H1 (cell line): ENCODE results near the gene CA5A. TPM values are rescaled to one million over a fixed set of nuclear protein-coding genes. Genes with fewer than 3 reads are reported as not detected.

Experiments used
- CTCF ChIA-PET: fragments of 300-600 bp; sonication (Branson Sonifier 250); formaldehyde crosslinking; loops from one replicate; lab custom pipeline; 2021; ENCODE audit not compliant: partially characterized antibody; lab: Charles Lee
- POLR2A ChIA-PET: fragments of 300-600 bp; sonication (Branson Sonifier 250); formaldehyde crosslinking; loops from one replicate; lab custom pipeline; 2021; ENCODE audit warnings: inconsistent platforms; ENCODE audit not compliant: partially characterized antibody; lab: Charles Lee
- DNase-seq, 2 experiments: peaks; one replicate each; pipeline versions ENCODE4 v3.0.0 to v3.0.0-alpha.2; 2010 to 2022; ENCODE audit warnings: low spot score in 2 of 2, low read depth in 1 of 2, mixed read lengths in 1 of 2
- FAIRE-seq: peaks from 2 replicates; lab custom pipeline; 2011; peaks lifted over from hg19 to GRCh38; lab: Jason Lieb, UNC
- H2AFZ ChIP-seq: 2 replicates; pipeline ENCODE4 v1.8.1; 2012; ENCODE audit warnings: low read length, inconsistent platforms
- H2AK5ac ChIP-seq: 2 replicates; pipeline ENCODE4 v1.6.1; 2013; ENCODE audit warnings: low read depth, low read length
- H2BK120ac ChIP-seq: replicated peaks from 2 replicates; pipeline ENCODE3; 2013; ENCODE audit warnings: low read depth, low read length, inconsistent platforms
- H2BK12ac ChIP-seq: 2 replicates; pipeline ENCODE4 v1.6.1; 2013; ENCODE audit warnings: low read depth, low read length
- H2BK15ac ChIP-seq: 2 replicates; pipeline ENCODE4 v1.6.1; 2013; ENCODE audit warnings: low read length
- H2BK20ac ChIP-seq: 2 replicates; pipeline ENCODE4 v1.6.1; 2013; ENCODE audit warnings: low read length
- H2BK5ac ChIP-seq: 2 replicates; pipeline ENCODE4 v1.6.1; 2013; ENCODE audit warnings: low read depth, low read length
- H3K14ac ChIP-seq: 2 replicates; pipeline ENCODE4 v1.6.1; 2013; ENCODE audit warnings: inconsistent platforms; ENCODE audit not compliant: insufficient read length
- H3K18ac ChIP-seq: 2 replicates; pipeline ENCODE4 v1.6.1; 2013; ENCODE audit warnings: low read length; ENCODE audit errors: extremely low read depth
- H3K23ac ChIP-seq: 2 replicates; pipeline ENCODE4 v1.6.1; 2013; ENCODE audit warnings: inconsistent platforms; ENCODE audit not compliant: insufficient read length
- H3K23me2 ChIP-seq: 2 replicates; pipeline ENCODE4 v1.6.1; 2013; ENCODE audit warnings: low read depth, low read length
- H3K27ac ChIP-seq: 2 replicates; pipeline ENCODE4 v1.6.1; 2011; ENCODE audit warnings: low read depth, low read length, inconsistent platforms
- H3K27me3 ChIP-seq, 4 experiments: replicated peaks in 1 of 4; 1 replicate in 1 of 4; 2 replicates in 3 of 4; pipeline versions ENCODE4 v1.6.1 to v1.8.1; 2011 to 2013; ENCODE audit warnings: low read length in 3 of 4, mild to moderate bottlenecking in 3 of 4, inconsistent platforms in 2 of 4, mixed read lengths in 2 of 4, moderate library complexity in 1 of 4; ENCODE audit not compliant: control insufficient read depth in 3 of 4, insufficient read depth in 3 of 4; ENCODE audit errors: extremely low read depth in 1 of 4
- H3K36me3 ChIP-seq, 4 experiments: 2 replicates each; pipeline versions ENCODE4 v1.6.1 to v1.8.1; 2011 to 2013; ENCODE audit warnings: mild to moderate bottlenecking in 4 of 4, low read length in 3 of 4, moderate library complexity in 2 of 4, control low read depth in 1 of 4, inconsistent platforms in 1 of 4; ENCODE audit not compliant: insufficient read depth in 4 of 4, control insufficient read depth in 2 of 4
- H3K4ac ChIP-seq: replicated peaks from 2 replicates; pipeline ENCODE3; 2013; ENCODE audit warnings: low read length, low read depth, mixed read lengths, inconsistent platforms; ENCODE audit not compliant: insufficient read length
- H3K4me1 ChIP-seq, 4 experiments: replicated peaks in 1 of 4; 1 replicate in 1 of 4; 2 replicates in 3 of 4; pipeline versions ENCODE4 v1.6.1 to v1.8.1; 2011 to 2013; ENCODE audit warnings: low read length in 3 of 4, inconsistent platforms in 2 of 4, mixed read lengths in 1 of 4; ENCODE audit not compliant: insufficient read depth in 4 of 4, control insufficient read depth in 3 of 4
- H3K4me2 ChIP-seq, 2 experiments: 2 replicates each; pipeline versions ENCODE4 v1.6.1 to v1.8.1; 2011 to 2013; ENCODE audit warnings: low read depth in 2 of 2, low read length in 2 of 2, control low read depth in 1 of 2, inconsistent platforms in 1 of 2, mild to moderate bottlenecking in 1 of 2; ENCODE audit not compliant: insufficient read depth in 1 of 2
- H3K4me3 ChIP-seq, 4 experiments: fragments of 200-600, 300-600 bp in 1 of 4; sonication (generic), shearing (Covaris generic), sonication (Bioruptor Twin) in 1 of 4; 2 replicates each; pipeline versions ENCODE4 v1.5.1 to v1.8.1; 2011 to 2016; ENCODE audit warnings: low read length in 4 of 4, low read depth in 3 of 4, control low read depth in 2 of 4, inconsistent platforms in 2 of 4, mild to moderate bottlenecking in 2 of 4, mixed read lengths in 1 of 4, moderate library complexity in 1 of 4; ENCODE audit not compliant: insufficient read depth in 2 of 4; ENCODE audit errors: extremely low read depth in 1 of 4
- H3K56ac ChIP-seq: replicated peaks from 2 replicates; pipeline ENCODE3; 2013; ENCODE audit warnings: low read depth, mild to moderate bottlenecking, mixed read lengths, low read length, inconsistent platforms; ENCODE audit not compliant: insufficient read length
- H3K79me1 ChIP-seq: 2 replicates; pipeline ENCODE4 v1.6.1; 2013; ENCODE audit warnings: low read depth, low read length, control low read depth
- H3K79me2 ChIP-seq, 2 experiments: 2 replicates each; pipeline versions ENCODE4 v1.6.1 to v1.8.1; 2012 to 2013; ENCODE audit warnings: low read length in 2 of 2, mild to moderate bottlenecking in 2 of 2, inconsistent platforms in 1 of 2; ENCODE audit not compliant: insufficient read depth in 2 of 2, control insufficient read depth in 1 of 2
- H3K9ac ChIP-seq, 4 experiments: replicated peaks in 1 of 4; 1 replicate in 1 of 4; 2 replicates in 3 of 4; pipeline versions ENCODE4 v1.6.1 to v1.8.1; 2011 to 2013; ENCODE audit warnings: low read depth in 3 of 4, low read length in 3 of 4, control low read depth in 2 of 4, mild to moderate bottlenecking in 2 of 4, moderate library complexity in 2 of 4, inconsistent platforms in 1 of 4; ENCODE audit errors: extremely low read depth in 1 of 4
- H3K9me3 ChIP-seq, 2 experiments: 2 replicates each; pipeline versions ENCODE4 v1.6.1 to v1.8.1; 2012 to 2013; ENCODE audit warnings: mild to moderate bottlenecking in 2 of 2, moderate library complexity in 2 of 2, control low read depth in 1 of 2, inconsistent platforms in 1 of 2, low read depth in 1 of 2, low read length in 1 of 2, mixed read lengths in 1 of 2; ENCODE audit not compliant: insufficient read depth in 2 of 2
- H4K20me1 ChIP-seq, 2 experiments: replicated peaks in 1 of 2; 2 replicates each; pipeline versions ENCODE3 to v1.8.1; 2011 to 2013; ENCODE audit warnings: inconsistent platforms in 2 of 2, low read length in 2 of 2, mild to moderate bottlenecking in 1 of 2; ENCODE audit not compliant: insufficient read depth in 2 of 2, control insufficient read depth in 1 of 2
- H4K5ac ChIP-seq: 2 replicates; pipeline ENCODE4 v1.6.1; 2013; ENCODE audit warnings: low read length, low read depth, mixed read lengths, inconsistent platforms; ENCODE audit not compliant: insufficient read length
- H4K8ac ChIP-seq: 2 replicates; pipeline ENCODE4 v1.8.0; 2013; ENCODE audit warnings: mild to moderate bottlenecking, moderate library complexity, low read length, inconsistent platforms; ENCODE audit not compliant: insufficient read depth; ENCODE audit errors: extremely low read depth
- H4K91ac ChIP-seq: replicated peaks from 2 replicates; pipeline ENCODE3; 2013; ENCODE audit warnings: low read length, mixed read lengths, inconsistent platforms; ENCODE audit not compliant: insufficient read length
- CTCF ChIP-seq, 3 experiments: IDR thresholded peaks; 1 replicate in 2 of 3; 2 replicates in 1 of 3; pipeline versions ENCODE4 v1.5.1 to v1.6.1; 2011; ENCODE audit warnings: low read length in 3 of 3, mild to moderate bottlenecking in 3 of 3, inconsistent platforms in 2 of 3, low read depth in 1 of 3, moderate library complexity in 1 of 3; ENCODE audit not compliant: insufficient read depth in 1 of 3; ENCODE audit errors: control extremely low read depth in 1 of 3
- POLR2AphosphoS5 ChIP-seq: IDR thresholded peaks from 2 replicates; pipeline ENCODE4 v1.6.1; 2011; ENCODE audit warnings: low read depth, low read length
- RAD21 ChIP-seq, 2 experiments: IDR thresholded peaks in 1 of 2; conservative IDR thresholded peaks in 1 of 2; 2 replicates each; pipeline ENCODE4 v1.6.1; 2011; ENCODE audit warnings: low read depth in 2 of 2, low read length in 2 of 2, improper control_type of control experiment in 1 of 2, inconsistent platforms in 1 of 2, mild to moderate bottlenecking in 1 of 2, moderate library complexity in 1 of 2
- WGBS, 2 experiments: shearing (Covaris generic) in 1 of 2; methylation state at CpG; one replicate each; pipeline versions ENCODE4 v1.1.6 to v1.1.7; 2013 to 2015; ENCODE audit warnings: low lambda C conversion rate in 2 of 2, mixed read lengths in 2 of 2, inconsistent platforms in 1 of 2, low coverage in 1 of 2, missing lambda C conversion rate in 1 of 2; ENCODE audit not compliant: insufficient replicate concordance in 2 of 2, insufficient coverage in 1 of 2, insufficient read length in 1 of 2; ENCODE audit errors: extremely low coverage in 1 of 2, missing lambda C conversion rate in 1 of 2; 5-methylcytosine and 5-hydroxymethylcytosine counted together
- polyA plus RNA-seq, 7 experiments: library from polyadenylated mRNA; depleted of rRNA in 3 of 7; stranded (reverse) in 5 of 7; unstranded in 2 of 7; fragments of >200 nt in 5 of 7; fragments of 200-250 nt in 2 of 7; gene quantifications; 1 replicate in 5 of 7; 2 replicates in 1 of 7; 4 replicates in 1 of 7; pipeline versions ENCODE4 v1.2.1 to v1.2.3, GENCODE V29; 2011 to 2013; ENCODE audit warnings: missing spikeins in 2 of 7, mixed read lengths in 2 of 7
- total RNA-seq: library from RNA; stranded (reverse); fragmentation: NEBNext Ultra II Directional; extraction: Animal tissue kit (Norgen Biotek cat#: 25700); gene quantifications from 2 replicates; pipeline ENCODE4 v1.2.1, GENCODE V29; 2021

Gene CA5A
- total and polyA plus RNA-seq, 2 of the 8 experiments (the other 6 are each of a cell fraction or from before 2014, with no cell fraction given), result not detected

GRCh38 chr16:87956365-87957231 is 20.3 kb upstream of the CA5A start:
- Histone ChIP-seq H2BK12ac (0 out of 2 replicates have a peak overlapping the region, but pooled peaks have one; percentile 0), H3K4me1 (peaks cover 0 to 5% (median 2%) of the 10 kb centered on the region in 4 experiments; a peak in 3 of 7 replicates), H3K36me3 (peaks cover 0 to 11% (median 2%) of the 10 kb centered on the region in 4 experiments; a peak in 4 of 8 replicates), H3K4me2 (no peak overlapping the region), H3K23me2 (peaks cover 9% of the 10 kb centered on the region), H3K9ac (peak overlapping the region in 1 of 4 experiments; percentile 10; a peak in 2 of 7 replicates), H3K4me3 (no peak overlapping the region), H3K18ac (no peak overlapping the region), H3K56ac (no peak overlapping the region), H3K27me3 (no peaks in the 10 kb centered on the region), H3K4ac (no peak overlapping the region), H4K5ac (no peak overlapping the region), H4K91ac (no peak overlapping the region), H2BK5ac (0 out of 2 replicates have a peak overlapping the region, but pooled peaks have one; percentile 49), H2BK120ac (no peak overlapping the region), H3K79me1 (peaks cover 31% of the 10 kb centered on the region), H2AK5ac (no peak overlapping the region), H4K8ac (0 out of 2 replicates have a peak overlapping the region, but pooled peaks have one; percentile 1), H3K14ac (no peak overlapping the region), H2AFZ (no peak overlapping the region), H3K9me3 (no peaks in the 10 kb centered on the region), H3K27ac (peak overlapping the region; percentile 27; the same call in 1 of the 2 replicates), H3K23ac (no peak overlapping the region), H4K20me1 (peaks cover 4 to 22% of the 10 kb centered on the region in 2 experiments), H2BK20ac (no peak overlapping the region), H3K79me2 (peaks cover 11 to 98% of the 10 kb centered on the region in 2 experiments), H2BK15ac (no peak overlapping the region)
- ChIA-PET CTCF (interaction anchor here (0.6 to 2.1 kb wide), 14 partner anchors 10 to 189 kb away, joined by 3 to 10 read pairs (median 3); no protein-coding TSS in a partner anchor), POLR2A (interaction anchor here (0.6 to 1.4 kb wide), 7 partner anchors 11 to 89 kb away, joined by 3 to 5 read pairs (median 3); partner anchors contain the start of gene CA5A)
- DNase-seq (no peak), FAIRE-seq (no peak)
- peak in 2 of 3 experiments; percentile 42 to 46; a peak in 3 of 4 replicates for TF ChIP-seq CTCF (IDR thresholded peaks at IDR 0.05; ENCODE audit: control extremely low read depth in 1 of 3, insufficient read depth in 1 of 3, low read depth in 1 of 3, low read length in 3 of 3)
- TF ChIP-seq RAD21 (IDR thresholded peaks at IDR 0.05 in 1 of 2, conservative IDR thresholded peaks at IDR 0.05 in 1 of 2; ENCODE audit: low read depth in 2 of 2, low read length in 2 of 2), result peak; percentile 41 to 44
- no peak for TF ChIP-seq POLR2AphosphoS5
- WGBS, 2 experiments, result 86% methylated on average over 30 of the region's 30 CpGs; no CpG with 5 or more reads in 1 of the 2 experiments
